ENCODE data around the gene SUSD3.

The SUSD3 gene

DNA sequence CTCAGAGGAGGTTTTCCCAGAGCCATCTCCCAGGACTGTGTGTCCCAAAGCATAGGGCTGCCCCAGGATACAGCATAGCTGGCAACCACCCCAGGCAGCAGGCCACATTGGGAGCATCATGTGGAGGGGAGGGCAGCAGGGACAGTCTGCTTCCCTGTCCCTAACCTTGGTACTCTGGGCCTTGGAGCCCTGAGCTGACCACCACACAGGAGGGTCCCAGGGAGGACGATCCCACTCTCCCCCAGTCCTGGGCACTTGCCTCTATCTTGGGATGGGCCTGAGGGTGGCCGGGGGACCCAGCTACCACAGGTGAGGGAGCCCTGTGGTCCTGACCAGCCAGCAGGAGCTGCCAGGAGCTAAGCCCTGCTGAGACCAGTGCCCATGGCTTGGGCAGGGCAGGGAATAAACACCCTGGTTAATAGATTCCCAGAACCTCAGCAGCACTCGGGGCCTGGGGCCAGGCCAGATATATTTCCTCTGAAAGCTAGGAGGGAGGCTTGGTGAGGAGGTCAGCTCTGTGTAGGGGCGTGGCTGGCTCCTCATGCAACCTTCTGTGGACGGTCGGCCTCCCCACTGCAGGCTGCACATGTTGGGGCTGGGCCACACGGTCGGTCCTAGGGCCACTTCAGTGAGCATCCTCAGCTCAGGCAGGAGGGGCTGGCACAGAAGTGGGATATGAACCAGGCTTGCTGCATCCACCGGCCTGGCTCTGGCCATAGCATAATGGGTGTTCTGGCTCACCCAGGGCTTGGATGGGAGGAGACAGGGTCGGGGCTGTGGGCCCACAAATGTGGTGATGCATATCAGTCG lies 71.4 kb downstream of the SUSD3 start:
- Histone ChIP-seq H3K4me1 (ENCODE audit: insufficient read depth, poor library complexity, severe bottlenecking) (peaks cover 18% of the 10 kb centered on the region), H3K27me3 (ENCODE audit: insufficient read depth, poor library complexity, severe bottlenecking) (no peaks in the 10 kb centered on the region), H3K27ac (ENCODE audit: poor library complexity, severe bottlenecking) (no peak overlapping the region), H3K4me3 (ENCODE audit: severe bottlenecking) (no peak overlapping the region), H3K36me3 (ENCODE audit: low read depth) (peaks cover 5% of the 10 kb centered on the region; the same call in 1 of the 2 replicates), H3K9me3 (ENCODE audit: severe bottlenecking) (no peaks in the 10 kb centered on the region)
- DNase-seq (ENCODE audit: low spot score) (no peak), ATAC-seq (ENCODE audit: low read depth) (no peak)
- TF ChIP-seq CTCF (IDR thresholded peaks at IDR 0.05; ENCODE audit: poor library complexity, severe bottlenecking), result no peak

- Histone ChIP-seq H3K27ac (ENCODE audit: poor library complexity, severe bottlenecking) (no peak overlapping the region), H3K4me3 (ENCODE audit: severe bottlenecking) (no peak overlapping the region), H3K27me3 (ENCODE audit: insufficient read depth, poor library complexity, severe bottlenecking) (no peaks in the 10 kb centered on the region), H3K4me1 (ENCODE audit: insufficient read depth, poor library complexity, severe bottlenecking) (peaks cover 18% of the 10 kb centered on the region), H3K36me3 (ENCODE audit: low read depth) (no peaks in the 10 kb centered on the region; the same call in 1 of the 2 replicates), H3K9me3 (ENCODE audit: severe bottlenecking) (no peaks in the 10 kb centered on the region)
- no peak for TF ChIP-seq CTCF (IDR thresholded peaks at IDR 0.05; ENCODE audit: poor library complexity, severe bottlenecking)
- ATAC-seq (ENCODE audit: low read depth) (no peak), DNase-seq (ENCODE audit: low spot score) (no peak)
These were observed 72.5 kb downstream of the SUSD3 start for GRCh38 chr9:93130861-93131481.

DNA sequence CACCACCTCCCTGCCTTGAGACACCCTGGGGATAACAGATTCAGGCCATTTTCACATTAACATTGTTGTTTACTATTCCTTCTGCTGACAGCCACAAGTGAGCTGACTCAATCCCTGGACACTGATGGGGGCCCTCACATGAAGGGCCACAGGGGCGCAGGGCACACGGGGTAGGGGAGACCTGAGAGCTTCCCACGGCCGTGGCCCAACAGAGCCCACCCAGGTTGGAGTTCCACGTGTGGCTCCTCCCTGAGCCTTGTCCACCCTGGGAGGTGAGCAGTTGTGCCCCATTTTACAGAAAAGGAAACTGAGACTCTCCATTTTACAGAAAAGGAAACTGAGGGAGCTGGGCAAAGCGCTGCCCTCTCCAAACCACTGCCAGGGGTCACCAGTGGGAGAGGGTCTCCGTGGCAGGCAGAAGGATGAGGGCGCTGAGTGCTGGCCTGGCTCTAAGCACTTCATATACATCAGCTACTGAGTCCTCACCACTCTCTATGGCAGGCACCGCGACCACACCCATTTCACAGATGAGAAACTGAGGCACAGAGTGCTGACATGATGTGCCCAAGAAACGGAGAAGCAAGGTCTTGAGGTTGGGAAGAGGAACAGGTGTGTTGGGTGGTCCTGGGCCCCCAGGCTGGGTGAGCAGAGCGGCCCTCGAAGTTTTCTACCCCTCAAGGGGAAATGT lies 73.2 kb downstream of the SUSD3 start:
- Histone ChIP-seq H3K9me3 (ENCODE audit: severe bottlenecking) (no peaks in the 10 kb centered on the region), H3K4me3 (ENCODE audit: severe bottlenecking) (no peak overlapping the region), H3K27me3 (ENCODE audit: insufficient read depth, poor library complexity, severe bottlenecking) (no peaks in the 10 kb centered on the region), H3K27ac (ENCODE audit: poor library complexity, severe bottlenecking) (no peak overlapping the region), H3K36me3 (ENCODE audit: low read depth) (no peaks in the 10 kb centered on the region), H3K4me1 (ENCODE audit: insufficient read depth, poor library complexity, severe bottlenecking) (peaks cover 18% of the 10 kb centered on the region)
- no peak for ATAC-seq (ENCODE audit: low read depth)
- DNase-seq (ENCODE audit: low spot score), result no peak
- no peak for TF ChIP-seq CTCF (IDR thresholded peaks at IDR 0.05; ENCODE audit: poor library complexity, severe bottlenecking)

DNA sequence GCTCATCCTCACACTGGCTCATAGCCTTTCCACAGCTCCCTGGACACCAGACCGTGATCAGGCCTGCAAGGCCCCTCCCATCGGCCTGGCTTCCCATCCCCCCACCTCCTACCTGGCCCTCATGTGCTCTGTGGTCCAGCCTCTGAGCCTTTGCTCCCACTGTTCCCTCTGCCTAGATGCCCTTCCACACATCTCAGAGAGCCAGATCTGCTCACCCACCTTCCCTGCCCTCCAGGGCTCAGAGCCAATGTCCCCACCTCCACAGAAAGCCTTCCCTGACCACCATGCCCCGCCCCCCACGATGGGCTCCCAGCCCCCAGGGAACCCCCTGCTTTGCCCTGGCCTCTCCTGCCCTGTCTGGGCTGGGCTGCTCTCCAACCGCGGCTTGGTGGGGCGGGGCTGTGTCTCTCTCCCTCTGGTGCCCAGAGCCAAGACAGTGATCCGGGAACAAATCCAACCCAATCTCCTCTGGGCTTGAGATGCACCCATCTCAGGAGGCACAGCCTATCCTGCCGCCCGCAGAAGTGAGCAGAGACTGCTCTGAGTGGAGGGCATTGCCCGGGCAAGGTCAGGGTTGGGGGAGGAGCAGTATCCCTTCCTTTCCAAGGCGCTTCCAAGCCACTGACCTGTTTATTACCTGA lies 73.9 kb downstream of the SUSD3 start:
- H3K4me1 ChIP-seq (ENCODE audit: insufficient read depth, poor library complexity, severe bottlenecking), result peaks cover 12% of the 10 kb centered on the region

More for the DNA sequence above, 73.9 kb downstream of the SUSD3 start:
- DNase-seq (ENCODE audit: low spot score), result peak; percentile 65
- H3K27ac ChIP-seq (ENCODE audit: poor library complexity, severe bottlenecking), result peak overlapping the region; percentile 32
- no peak for TF ChIP-seq CTCF (IDR thresholded peaks at IDR 0.05; ENCODE audit: poor library complexity, severe bottlenecking)
- H3K36me3 ChIP-seq (ENCODE audit: low read depth), result no peaks in the 10 kb centered on the region
- peak overlapping the region; percentile 59 for H3K4me3 ChIP-seq (ENCODE audit: severe bottlenecking)
- ATAC-seq (ENCODE audit: low read depth), result peak; percentile 12; the same call in 1 of the 3 replicates
- no peaks in the 10 kb centered on the region for H3K27me3 ChIP-seq (ENCODE audit: insufficient read depth, poor library complexity, severe bottlenecking)
- H3K9me3 ChIP-seq (ENCODE audit: severe bottlenecking), result no peaks in the 10 kb centered on the region

All from RWPE2 (cell line).